Nephron progenitor cell (in vitro differentiated cells): Measurements from ENCODE around the gene RHOT2.

Source experiments
- DNase-seq: peaks from one replicate; pipeline ENCODE4 v3.0.0; 2021
- H3K27ac Mint-ChIP-seq: 2 replicates; pipeline ENCODE4 v1.8.0; 2021; ENCODE audit warnings: mild to moderate bottlenecking, moderate library complexity, mixed read lengths
- H3K27me3 Mint-ChIP-seq: 2 replicates; pipeline ENCODE4 v1.8.0; 2021; ENCODE audit warnings: mild to moderate bottlenecking, low read depth, mixed read lengths; ENCODE audit not compliant: poor library complexity
- H3K36me3 Mint-ChIP-seq: 2 replicates; pipeline ENCODE4 v1.8.0; 2021; ENCODE audit warnings: low read depth, mixed read lengths
- H3K4me1 Mint-ChIP-seq: 2 replicates; pipeline ENCODE4 v1.8.0; 2021; ENCODE audit warnings: mixed read lengths
- H3K4me3 Mint-ChIP-seq: 2 replicates; pipeline ENCODE4 v1.8.0; 2021; ENCODE audit warnings: mild to moderate bottlenecking, moderate library complexity, mixed read lengths
- H3K9me3 Mint-ChIP-seq: 2 replicates; pipeline ENCODE4 v1.8.0; 2021; ENCODE audit warnings: mild to moderate bottlenecking, moderate library complexity, mixed read lengths
- TF ChIP-seq, protein P1 (sequence below): fragments of 200-600 bp; sonication (generic); IDR thresholded peaks from 2 replicates; pipeline ENCODE4 v1.5.0; 2021; ENCODE audit warnings: antibody characterized with exemption

RHOT2 gene

DNA sequence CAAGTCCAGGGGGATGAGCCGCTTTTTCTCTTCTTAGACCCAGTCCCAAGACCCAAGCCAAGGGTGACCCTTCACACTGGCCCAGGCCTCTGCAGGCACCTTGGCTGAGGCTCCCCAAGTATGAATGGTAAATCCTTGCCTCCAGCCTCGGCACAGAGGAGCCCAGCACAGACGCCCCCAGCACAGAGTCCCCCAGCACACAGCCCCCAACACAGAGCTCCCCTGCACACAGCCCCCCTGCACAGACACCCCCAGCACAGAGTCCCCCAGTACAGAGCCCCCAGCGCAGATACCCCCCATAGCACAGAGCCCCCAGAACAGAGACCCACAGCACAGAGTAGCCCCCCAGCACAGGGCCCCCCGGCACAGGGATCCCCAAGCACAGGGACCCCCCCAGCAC, 27.3 kb upstream of the RHOT2 start:
- H3K27ac Mint-ChIP-seq: no peak overlapping the region
- peak overlapping the region; percentile 78 for H3K4me3 Mint-ChIP-seq
- peaks cover 6% of the 10 kb centered on the region for H3K36me3 Mint-ChIP-seq
- H3K27me3 Mint-ChIP-seq: peaks cover 24% of the 10 kb centered on the region
- TF ChIP-seq, protein P1, sequence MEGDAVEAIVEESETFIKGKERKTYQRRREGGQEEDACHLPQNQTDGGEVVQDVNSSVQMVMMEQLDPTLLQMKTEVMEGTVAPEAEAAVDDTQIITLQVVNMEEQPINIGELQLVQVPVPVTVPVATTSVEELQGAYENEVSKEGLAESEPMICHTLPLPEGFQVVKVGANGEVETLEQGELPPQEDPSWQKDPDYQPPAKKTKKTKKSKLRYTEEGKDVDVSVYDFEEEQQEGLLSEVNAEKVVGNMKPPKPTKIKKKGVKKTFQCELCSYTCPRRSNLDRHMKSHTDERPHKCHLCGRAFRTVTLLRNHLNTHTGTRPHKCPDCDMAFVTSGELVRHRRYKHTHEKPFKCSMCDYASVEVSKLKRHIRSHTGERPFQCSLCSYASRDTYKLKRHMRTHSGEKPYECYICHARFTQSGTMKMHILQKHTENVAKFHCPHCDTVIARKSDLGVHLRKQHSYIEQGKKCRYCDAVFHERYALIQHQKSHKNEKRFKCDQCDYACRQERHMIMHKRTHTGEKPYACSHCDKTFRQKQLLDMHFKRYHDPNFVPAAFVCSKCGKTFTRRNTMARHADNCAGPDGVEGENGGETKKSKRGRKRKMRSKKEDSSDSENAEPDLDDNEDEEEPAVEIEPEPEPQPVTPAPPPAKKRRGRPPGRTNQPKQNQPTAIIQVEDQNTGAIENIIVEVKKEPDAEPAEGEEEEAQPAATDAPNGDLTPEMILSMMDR: no peak
- no peak for DNase-seq
- H3K9me3 Mint-ChIP-seq: no peaks in the 10 kb centered on the region
- H3K4me1 Mint-ChIP-seq: peaks cover 52% of the 10 kb centered on the region

DNA sequence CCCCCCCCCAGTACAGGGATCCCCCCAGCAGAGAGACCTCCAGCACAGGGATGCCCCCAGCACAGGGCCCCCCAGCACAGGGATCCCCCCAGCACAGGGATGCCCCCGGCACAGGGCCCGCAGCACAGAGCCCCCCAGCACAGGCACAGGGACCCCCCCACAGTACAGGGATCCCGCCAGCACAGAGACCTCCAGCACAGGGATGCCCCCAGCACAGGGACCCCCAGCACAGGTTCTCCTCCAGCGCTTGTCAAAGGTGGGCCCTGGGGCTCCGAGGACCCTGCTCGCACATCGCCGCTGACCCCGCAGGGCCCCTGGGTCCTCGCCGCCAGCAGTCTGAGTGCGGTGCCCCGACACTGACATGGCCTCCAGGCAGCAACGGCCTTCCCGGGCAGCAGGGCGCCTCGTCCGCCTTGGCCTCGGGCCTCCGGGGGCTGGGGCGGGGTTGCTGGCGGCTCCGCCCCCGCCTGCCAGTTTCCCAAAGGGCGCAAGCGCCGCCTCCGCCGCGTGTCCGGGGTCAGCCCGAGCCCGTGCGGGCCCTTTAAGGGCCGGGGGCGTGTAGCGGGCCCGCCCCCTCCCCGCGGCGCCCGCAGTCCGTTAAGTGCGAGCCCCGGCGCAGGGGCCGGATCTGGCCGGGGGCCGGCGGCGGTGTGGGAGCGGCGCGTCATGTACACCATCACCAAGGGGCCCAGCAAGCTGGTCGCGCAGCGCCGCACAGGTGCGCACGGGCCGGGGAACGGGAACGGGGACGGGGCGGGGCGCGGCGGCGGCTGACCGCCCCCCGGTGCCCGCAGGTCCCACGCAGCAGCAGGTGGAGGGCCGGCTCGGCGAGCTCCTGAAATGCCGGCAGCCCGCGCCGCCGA, 26.4 kb upstream of the RHOT2 start, which contains the start of gene MCRIP2:
Gene MCRIP2 (plus strand): TSS at position 503 of the 863 bp plus-strand sequence. CDS start 164 bp downstream, at position 667.
- Mint-ChIP-seq H3K27ac (no peak within 1 kb of the TSS), H3K36me3 (peaks cover 6% of the 10 kb centered on the region), H3K4me1 (peaks cover 52% of the 10 kb centered on the region), H3K4me3 (peak within 1 kb of the TSS; percentile 78), H3K27me3 (peaks cover 21% of the 10 kb centered on the region), H3K9me3 (no peaks in the 10 kb centered on the region)
- TF ChIP-seq, protein P1: no peak
- DNase-seq: peak; percentile 88

DNA sequence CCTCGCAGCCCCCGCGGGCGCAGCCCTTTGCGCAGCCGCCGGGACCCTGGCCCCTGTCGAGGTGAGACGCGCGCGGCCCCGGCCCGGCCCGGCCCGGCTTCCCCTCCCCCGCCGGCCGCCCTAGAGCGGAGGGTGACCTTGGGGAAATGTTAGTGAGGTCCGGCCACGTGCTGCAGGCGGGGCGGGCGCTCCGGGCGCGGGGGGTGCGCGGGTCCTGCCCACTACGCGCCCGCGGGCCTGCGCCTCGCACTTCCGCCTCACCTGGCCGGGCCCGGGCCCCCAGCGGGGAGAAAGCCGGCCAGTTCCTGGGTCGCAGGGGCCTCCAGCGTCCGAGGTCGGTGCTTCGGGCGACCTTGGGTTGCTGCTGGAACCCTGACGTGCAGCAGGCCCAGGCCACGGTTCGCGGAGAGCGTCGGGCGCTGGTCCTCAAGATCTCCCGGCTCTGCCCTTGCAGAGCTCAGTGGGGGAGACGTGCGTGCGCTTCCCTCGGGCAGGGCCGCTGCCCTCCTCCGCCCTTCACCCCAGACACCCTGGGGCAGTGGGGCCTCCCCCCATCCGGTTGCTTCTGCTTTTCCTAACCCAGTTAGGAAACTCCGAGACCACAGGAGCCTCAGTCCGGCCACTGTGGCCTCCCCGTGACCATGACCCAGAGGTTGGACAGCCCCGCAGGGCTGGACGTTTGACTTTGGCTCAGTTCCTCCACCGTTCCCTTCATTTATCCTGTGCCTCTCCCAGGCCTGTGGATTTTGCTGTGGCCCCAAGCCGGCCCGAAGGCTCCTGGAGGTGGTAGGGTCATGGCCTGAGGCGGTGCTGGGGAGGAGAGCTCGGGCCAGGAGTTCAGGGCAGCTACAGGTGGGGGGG, 25.5 kb upstream of the RHOT2 start:
- H3K36me3 Mint-ChIP-seq: peaks cover 6% of the 10 kb centered on the region
- peaks cover 49% of the 10 kb centered on the region for H3K4me1 Mint-ChIP-seq
- peaks cover 18% of the 10 kb centered on the region for H3K27me3 Mint-ChIP-seq
- peak; percentile 61 for DNase-seq
- no peak overlapping the region for H3K27ac Mint-ChIP-seq
- H3K9me3 Mint-ChIP-seq: no peaks in the 10 kb centered on the region
- peak overlapping the region; percentile 77 for H3K4me3 Mint-ChIP-seq
- TF ChIP-seq, protein P1: no peak

DNA sequence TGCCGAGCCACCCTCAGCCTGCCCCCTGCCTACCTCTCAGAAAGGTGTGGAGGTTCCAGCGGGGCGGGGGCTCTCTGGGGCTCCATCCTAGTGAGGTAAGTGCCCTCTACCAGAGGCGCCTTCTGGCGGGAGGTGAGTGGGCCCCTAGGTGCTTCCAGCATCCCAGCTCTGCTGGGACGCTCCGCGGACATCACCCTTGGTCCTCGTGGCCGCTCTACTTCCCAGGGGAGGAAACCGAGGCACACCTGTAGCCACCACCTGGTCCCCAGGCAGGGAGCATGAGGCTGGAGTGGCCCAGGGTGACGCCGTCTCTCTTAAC, 24.9 kb upstream of the RHOT2 start:
- Mint-ChIP-seq H3K4me1 (peaks cover 46% of the 10 kb centered on the region), H3K27ac (no peak overlapping the region), H3K9me3 (no peaks in the 10 kb centered on the region), H3K4me3 (peak overlapping the region; percentile 77), H3K27me3 (peaks cover 18% of the 10 kb centered on the region), H3K36me3 (peaks cover 6% of the 10 kb centered on the region)
- TF ChIP-seq, protein P1: no peak
- DNase-seq: no peak

DNA sequence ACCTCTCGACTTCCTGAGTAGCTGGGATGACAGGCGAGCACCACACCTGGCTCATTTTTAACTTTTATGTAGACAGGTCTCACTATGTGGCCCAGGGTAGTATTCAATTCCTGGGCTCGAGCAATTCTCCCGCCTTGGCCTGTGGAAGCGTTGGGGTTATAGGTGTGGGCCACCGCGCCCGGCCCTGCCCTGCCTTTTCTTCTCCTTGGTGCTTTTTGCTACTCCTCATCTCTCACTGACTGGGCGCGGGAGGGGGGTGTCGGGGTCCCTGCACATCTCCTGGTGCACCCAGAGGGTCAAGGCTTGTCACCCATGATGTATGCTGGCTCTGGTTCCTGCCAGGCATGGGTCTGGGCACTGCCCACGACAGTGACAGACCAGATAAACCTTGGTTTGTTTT, 23.4 kb upstream of the RHOT2 start:
- H3K9me3 Mint-ChIP-seq: no peaks in the 10 kb centered on the region
- H3K27me3 Mint-ChIP-seq: peaks cover 18% of the 10 kb centered on the region
- H3K4me1 Mint-ChIP-seq: peaks cover 38% of the 10 kb centered on the region
- TF ChIP-seq, protein P1: no peak
- no peak overlapping the region for H3K27ac Mint-ChIP-seq
- DNase-seq: no peak
- peaks cover 6% of the 10 kb centered on the region for H3K36me3 Mint-ChIP-seq
- no peak overlapping the region for H3K4me3 Mint-ChIP-seq
